ENCODE measurements around the gene TPM2. TPM values are rescaled to one million over a fixed set of nuclear protein-coding genes. Genes with fewer than 3 reads are reported as not detected.
"Not testable (repeated sequence)": the region's sequence is repeated elsewhere in the genome, so short reads cannot be mapped to it uniquely, and the experiment has no call there.

TPM2 gene
- total and polyA plus RNA-seq, 2 donors (not counting 1 experiment from before 2014, with no cell fraction given): 2.4 to 6.3 TPM

GRCh38 chr9:35646153-35646532 lies 43.6 kb downstream of the TPM2 start:
- POLR2A ChIA-PET: interaction anchor here (0.7 to 9.7 kb wide), 11 partner anchors 10 to 86 kb away, joined by 3 to 114 read pairs (median 8); partner anchors contain the start of genes CCDC107, CD72, CREB3 and RMRP
- Mint-ChIP-seq H3K4me1 (peaks cover 82% of the 10 kb centered on the region), H3K27me3 (no peaks in the 10 kb centered on the region), H3K4me3 (peak overlapping the region; percentile 97), H3K9me3 (ENCODE audit: insufficient read depth) (no peaks in the 10 kb centered on the region), H3K27ac (peak overlapping the region; percentile 97)
- intact Hi-C loops (cut with micrococcal nuclease): loop anchor here (1.0 to 2.0 kb wide), 8 partner anchors 10 to 169 kb away; partner anchors contain the start of genes CCDC107, CREB3, HINT2 and RMRP
- TF ChIP-seq EZH2 (IDR thresholded peaks at IDR 0.05; ENCODE audit: borderline replicate concordance, insufficient read depth, low read depth, low read length, poor library complexity, severe bottlenecking) (no peak), CTCF (IDR thresholded peaks at IDR 0.05) (no peak)
- CTCF ChIA-PET: interaction anchor here (1.1 to 15.0 kb wide), 16 partner anchors 10 to 529 kb away, joined by 3 to 357 read pairs (median 12); partner anchors contain the start of genes ARHGEF39, CCDC107, CD72 and CREB3
- Histone ChIP-seq H4K20me1 (ENCODE audit: control insufficient read depth, insufficient read depth, low read length, poor library complexity, severe bottlenecking) (no peaks in the 10 kb centered on the region), H3K9ac (ENCODE audit: low read length) (peak overlapping the region; percentile 88), H3K4me2 (replicated peaks; ENCODE audit: low read depth, low read length, poor library complexity, severe bottlenecking) (peak overlapping the region; percentile 93), H3K79me2 (ENCODE audit: control insufficient read depth, insufficient read depth, low read length) (peaks cover 52% of the 10 kb centered on the region), H3K36me3 (replicated peaks in 1 of 2; ENCODE audit: control extremely low read depth in 1 of 2, control insufficient read depth in 1 of 2, extremely low read depth in 1 of 2, insufficient read depth in 2 of 2, low read length in 1 of 2) (peaks cover 0 to 13% of the 10 kb centered on the region in 2 experiments), H3K4me3 (ENCODE audit: control extremely low read depth in 1 of 5, extremely low read depth in 1 of 5, insufficient read depth in 1 of 5, low read depth in 2 of 5, low read length in 4 of 5) (peak overlapping the region; percentile 76 to 90 (median 84)), H3K4me1 (ENCODE audit: control insufficient read depth in 2 of 2, insufficient read depth in 2 of 2, low read length in 2 of 2) (peaks cover 76 to 92% of the 10 kb centered on the region in 2 donors), H3K27ac (ENCODE audit: low read length in 2 of 2) (peak overlapping the region; percentile 88 to 95), H3K9me3 (ENCODE audit: control extremely low read depth in 1 of 3, control insufficient read depth in 2 of 3, insufficient read depth in 1 of 3, low read length in 2 of 3) (no peaks in the 10 kb centered on the region), H2AFZ (ENCODE audit: insufficient read depth, low read depth, low read length, poor library complexity, severe bottlenecking) (peak overlapping the region; percentile 83), H3K27me3 (replicated peaks in 1 of 4; ENCODE audit: control extremely low read depth in 1 of 4, control insufficient read depth in 3 of 4, insufficient read depth in 4 of 4, low read length in 3 of 4) (no peaks in the 10 kb centered on the region)
- WGBS (ENCODE audit: insufficient coverage): 0% methylated on average over 9 of the region's 11 CpGs
- ATAC-seq (ENCODE audit: low read depth): no peak
- DNase-seq: no peak

GRCh38 chr9:35645736-35646135 lies 44.0 kb downstream of the TPM2 start:
- DNase-seq; H3K27me3 Mint-ChIP-seq; H3K27me3 ChIP-seq (replicated peaks in 1 of 4; ENCODE audit: control extremely low read depth in 1 of 4, control insufficient read depth in 3 of 4, insufficient read depth in 4 of 4, low read length in 3 of 4); H3K9me3 Mint-ChIP-seq (ENCODE audit: insufficient read depth); H4K20me1 ChIP-seq (ENCODE audit: control insufficient read depth, insufficient read depth, low read length, poor library complexity, severe bottlenecking); H3K9me3 ChIP-seq (ENCODE audit: control extremely low read depth in 1 of 3, control insufficient read depth in 2 of 3, insufficient read depth in 1 of 3, low read length in 2 of 3); ATAC-seq (ENCODE audit: low read depth): not testable (repeated sequence)
- CTCF ChIA-PET: interaction anchor here (0.7 to 15.0 kb wide), 16 partner anchors 10 to 529 kb away, joined by 3 to 357 read pairs (median 12); partner anchors contain the start of genes ARHGEF39, CCDC107, CD72 and CREB3
- Mint-ChIP-seq H3K27ac (peak overlapping the region; percentile 97), H3K4me1 (peaks cover 82% of the 10 kb centered on the region), H3K4me3 (peak overlapping the region; percentile 97)
- intact Hi-C loops (cut with micrococcal nuclease): loop anchor here (1.0 to 2.0 kb wide), 8 partner anchors 9 to 170 kb away; partner anchors contain the start of genes CCDC107, CREB3, HINT2 and RMRP
- Histone ChIP-seq H2AFZ (ENCODE audit: insufficient read depth, low read depth, low read length, poor library complexity, severe bottlenecking) (peak overlapping the region; percentile 83), H3K27ac (ENCODE audit: low read length in 2 of 2) (peak overlapping the region; percentile 88 to 95), H3K9ac (ENCODE audit: low read length) (peak overlapping the region; percentile 88), H3K4me1 (ENCODE audit: control insufficient read depth in 2 of 2, insufficient read depth in 2 of 2, low read length in 2 of 2) (peaks cover 78 to 92% of the 10 kb centered on the region in 2 donors), H3K4me2 (replicated peaks; ENCODE audit: low read depth, low read length, poor library complexity, severe bottlenecking) (peak overlapping the region; percentile 93), H3K79me2 (ENCODE audit: control insufficient read depth, insufficient read depth, low read length) (peaks cover 52% of the 10 kb centered on the region), H3K36me3 (replicated peaks in 1 of 2; ENCODE audit: control extremely low read depth in 1 of 2, control insufficient read depth in 1 of 2, extremely low read depth in 1 of 2, insufficient read depth in 2 of 2, low read length in 1 of 2) (peaks cover 0 to 13% of the 10 kb centered on the region in 2 experiments), H3K4me3 (ENCODE audit: control extremely low read depth in 1 of 5, extremely low read depth in 1 of 5, insufficient read depth in 1 of 5, low read depth in 2 of 5, low read length in 4 of 5) (peak overlapping the region; percentile 76 to 90 (median 84))
- WGBS (ENCODE audit: insufficient coverage): 29% methylated on average over 7 of the region's 10 CpGs
- POLR2A ChIA-PET: interaction anchor here (0.7 to 9.7 kb wide), 10 partner anchors 10 to 87 kb away, joined by 3 to 114 read pairs (median 9); partner anchors contain the start of genes CCDC107, CD72, CREB3 and RMRP
